SU-DHL-6 (cell line): ENCODE measurements around the gene PLEKHB2.
"Not testable (repeated sequence)": the region's sequence is repeated elsewhere in the genome, so short reads cannot be mapped to it uniquely, and the experiment has no call there.

ENCODE experiments used
- H2AFZ ChIP-seq: fragments of 200-600 bp; sonication (generic); 2 replicates; pipeline ENCODE4 v1.6.1; 2014; ENCODE audit warnings: low read depth, mild to moderate bottlenecking, moderate library complexity, mixed read lengths, antibody characterized with exemption, low read length; ENCODE audit not compliant: severe bottlenecking
- H3F3A ChIP-seq: fragments of 200-600 bp; shearing (Covaris generic); 2 replicates; pipeline ENCODE4 v1.6.0; 2016; ENCODE audit warnings: antibody characterized with exemption, mild to moderate bottlenecking; ENCODE audit not compliant: insufficient read depth
- H3K27ac ChIP-seq: fragments of 200-600 bp; sonication (generic); 2 replicates; pipeline ENCODE4 v1.5.1; 2016; ENCODE audit warnings: low read depth, mild to moderate bottlenecking, low read length, moderate library complexity, mixed read lengths
- H3K27me3 ChIP-seq: fragments of 200-600 bp; sonication (generic), shearing (Covaris generic); 2 replicates; pipeline ENCODE4 v1.6.0; 2014; ENCODE audit warnings: mild to moderate bottlenecking, low read length
- H3K36me3 ChIP-seq: fragments of 200-600 bp; sonication (generic); 2 replicates; pipeline ENCODE4 v1.6.1; 2014; ENCODE audit warnings: mild to moderate bottlenecking, low read length, mixed read lengths
- H3K4me2 ChIP-seq: fragments of 300-600, 200-600 bp; shearing (Covaris generic), sonication (generic); 2 replicates; pipeline ENCODE4 v1.6.0; 2014; ENCODE audit warnings: low read length, low read depth, mild to moderate bottlenecking; ENCODE audit not compliant: poor library complexity, severe bottlenecking
- H3K4me3 ChIP-seq: fragments of 200-600 bp; sonication (generic); 2 replicates; pipeline ENCODE4 v1.5.1; 2014; ENCODE audit warnings: antibody characterized with exemption, low read length, mild to moderate bottlenecking, mixed read lengths; ENCODE audit not compliant: insufficient read depth, poor library complexity, severe bottlenecking
- H3K79me2 ChIP-seq: fragments of 200-600 bp; sonication (generic); 2 replicates; pipeline ENCODE4 v1.6.1; 2014; ENCODE audit warnings: mild to moderate bottlenecking, low read length, moderate library complexity; ENCODE audit not compliant: insufficient read depth
- H3K9ac ChIP-seq: fragments of 200-600 bp; sonication (generic); 2 replicates; pipeline ENCODE4 v1.7.0; 2014; ENCODE audit warnings: mild to moderate bottlenecking, low read length
- H3K9me2 ChIP-seq: fragments of 200-600 bp; sonication (generic); replicated peaks from 2 replicates; pipeline ENCODE4 v1.6.1; 2014; ENCODE audit warnings: low read length; ENCODE audit not compliant: insufficient read depth
- H3K9me3 ChIP-seq: fragments of 200-600 bp; sonication (generic); 2 replicates; pipeline ENCODE4 v1.6.1; 2014; ENCODE audit warnings: low read length, mixed read lengths; ENCODE audit not compliant: insufficient read depth
- H4K20me1 ChIP-seq: fragments of 200-600 bp; sonication (generic); 2 replicates; pipeline ENCODE4 v1.6.1; 2014; ENCODE audit warnings: low read depth, mild to moderate bottlenecking, antibody characterized with exemption, low read length, moderate library complexity, mixed read lengths
- EZH2phosphoT487 ChIP-seq: fragments of 200-600 bp; sonication (generic), shearing (Covaris generic); conservative IDR thresholded peaks from 2 replicates; pipeline ENCODE4 v1.6.1; 2018; ENCODE audit warnings: mild to moderate bottlenecking, antibody characterized with exemption, low read length, moderate library complexity, mixed read lengths
- TF ChIP-seq, protein P1 (sequence below): fragments of 200-600 bp; sonication (generic); IDR thresholded peaks from one replicate; pipeline ENCODE4 v1.5.1; 2017; ENCODE audit warnings: antibody characterized with exemption, mild to moderate bottlenecking, low read length, moderate library complexity; ENCODE audit not compliant: insufficient read depth, poor library complexity, severe bottlenecking

Gene PLEKHB2

DNA sequence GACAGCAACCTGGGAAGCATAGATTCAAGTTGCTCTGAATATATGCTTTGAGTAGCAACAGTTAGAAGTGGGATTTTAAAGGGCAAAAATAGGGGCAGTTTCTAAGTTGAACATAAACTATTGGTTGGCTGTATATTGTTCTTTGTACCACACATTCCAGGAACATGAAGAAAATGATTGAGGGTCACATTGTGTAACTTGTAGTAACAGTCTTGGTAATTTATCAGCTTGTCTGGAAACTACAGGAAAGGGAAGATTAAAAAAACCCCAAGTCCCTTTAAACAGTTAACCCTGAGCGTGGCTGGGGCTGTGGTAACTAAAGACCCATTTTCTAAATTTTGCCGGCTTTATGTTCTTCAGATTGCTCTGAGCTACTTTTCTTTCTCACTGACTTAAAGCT lies 7.4 kb downstream of the PLEKHB2 start:
- no peak overlapping the region for H3K4me2 ChIP-seq

DNA sequence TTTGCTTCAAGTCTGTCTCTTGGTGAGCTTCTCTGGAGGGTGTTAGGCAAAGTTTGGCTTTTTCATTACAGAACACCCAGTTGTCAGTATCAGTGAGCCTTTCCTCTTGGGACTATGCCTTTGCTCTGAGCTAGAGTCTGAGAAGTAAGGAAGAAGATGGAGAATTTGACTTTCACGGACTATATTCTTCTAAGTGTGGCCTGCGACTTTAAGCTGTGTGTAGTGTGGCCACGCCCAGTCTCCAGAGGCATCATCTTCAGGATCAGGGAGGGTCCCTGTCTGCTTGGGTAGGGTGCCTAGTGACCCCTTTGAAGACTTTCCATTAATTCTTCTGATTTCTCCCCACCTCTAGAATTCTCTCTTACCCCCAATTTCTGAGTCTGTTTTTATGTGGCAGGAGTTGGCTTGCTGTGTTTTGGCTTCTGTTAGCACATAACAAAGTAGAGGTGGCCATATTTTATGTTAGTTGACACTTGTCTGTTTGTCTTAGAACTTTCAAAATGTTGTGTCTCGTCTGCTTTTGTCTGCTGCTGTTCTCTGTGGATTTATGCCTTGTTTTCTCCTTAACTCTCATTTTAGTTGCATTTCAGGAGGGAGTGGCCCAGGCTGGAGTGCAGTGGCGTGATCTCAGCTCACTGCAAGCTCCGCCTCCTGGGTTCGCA lies 8.6 kb downstream of the PLEKHB2 start:
- 0 out of 2 replicates have a peak, but pooled peaks cover 7% of the 10 kb centered on the region for H3K36me3 ChIP-seq
- no peaks in the 10 kb centered on the region for H3K9me3 ChIP-seq
- no peak overlapping the region for H3K4me2 ChIP-seq
- no peak overlapping the region for H3K27ac ChIP-seq
- H3F3A ChIP-seq = no peaks in the 10 kb centered on the region
- no peaks in the 10 kb centered on the region for H3K27me3 ChIP-seq
- H4K20me1 ChIP-seq = no peaks in the 10 kb centered on the region
- H3K9me2 ChIP-seq = no peaks in the 10 kb centered on the region
- TF ChIP-seq, protein P1, sequence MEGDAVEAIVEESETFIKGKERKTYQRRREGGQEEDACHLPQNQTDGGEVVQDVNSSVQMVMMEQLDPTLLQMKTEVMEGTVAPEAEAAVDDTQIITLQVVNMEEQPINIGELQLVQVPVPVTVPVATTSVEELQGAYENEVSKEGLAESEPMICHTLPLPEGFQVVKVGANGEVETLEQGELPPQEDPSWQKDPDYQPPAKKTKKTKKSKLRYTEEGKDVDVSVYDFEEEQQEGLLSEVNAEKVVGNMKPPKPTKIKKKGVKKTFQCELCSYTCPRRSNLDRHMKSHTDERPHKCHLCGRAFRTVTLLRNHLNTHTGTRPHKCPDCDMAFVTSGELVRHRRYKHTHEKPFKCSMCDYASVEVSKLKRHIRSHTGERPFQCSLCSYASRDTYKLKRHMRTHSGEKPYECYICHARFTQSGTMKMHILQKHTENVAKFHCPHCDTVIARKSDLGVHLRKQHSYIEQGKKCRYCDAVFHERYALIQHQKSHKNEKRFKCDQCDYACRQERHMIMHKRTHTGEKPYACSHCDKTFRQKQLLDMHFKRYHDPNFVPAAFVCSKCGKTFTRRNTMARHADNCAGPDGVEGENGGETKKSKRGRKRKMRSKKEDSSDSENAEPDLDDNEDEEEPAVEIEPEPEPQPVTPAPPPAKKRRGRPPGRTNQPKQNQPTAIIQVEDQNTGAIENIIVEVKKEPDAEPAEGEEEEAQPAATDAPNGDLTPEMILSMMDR = no peak
- TF ChIP-seq EZH2phosphoT487 = no peak
- H2AFZ ChIP-seq = no peak overlapping the region
- no peak overlapping the region for H3K4me3 ChIP-seq
- no peak overlapping the region for H3K9ac ChIP-seq
- peaks cover 97% of the 10 kb centered on the region for H3K79me2 ChIP-seq

More for the DNA sequence above, 7.4 kb downstream of the PLEKHB2 start:
- no peaks in the 10 kb centered on the region for H3K27me3 ChIP-seq
- H3K9me3 ChIP-seq = no peaks in the 10 kb centered on the region
- H2AFZ ChIP-seq = no peak overlapping the region
- H3K9me2 ChIP-seq = no peaks in the 10 kb centered on the region
- peaks cover 98% of the 10 kb centered on the region for H3K79me2 ChIP-seq
- H3K27ac ChIP-seq = no peak overlapping the region
- no peaks in the 10 kb centered on the region for H3F3A ChIP-seq
- TF ChIP-seq, protein P1 = no peak
- TF ChIP-seq EZH2phosphoT487 = no peak
- no peak overlapping the region for H3K4me3 ChIP-seq
- no peaks in the 10 kb centered on the region for H4K20me1 ChIP-seq
- H3K36me3 ChIP-seq = 0 out of 2 replicates have a peak, but pooled peaks cover 7% of the 10 kb centered on the region
- no peak overlapping the region for H3K9ac ChIP-seq

DNA sequence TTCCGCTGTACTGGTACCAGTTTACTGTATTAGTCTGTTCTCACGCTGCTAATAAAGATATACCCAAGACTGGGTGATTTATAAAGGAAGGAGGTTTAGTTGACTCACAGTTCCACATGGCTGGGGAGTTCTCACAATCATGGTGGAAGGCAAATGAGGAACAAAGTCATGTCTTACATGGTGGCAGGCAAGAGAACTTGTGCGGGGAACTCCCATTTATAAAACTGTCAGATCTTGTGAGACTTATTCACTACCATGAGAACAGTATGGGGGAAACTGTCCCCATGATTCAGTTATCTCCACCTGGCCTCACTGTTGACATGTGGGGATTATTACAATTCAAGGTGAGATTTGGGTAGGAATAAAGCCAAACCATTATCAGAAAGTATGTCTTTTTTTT lies 9.8 kb downstream of the PLEKHB2 start:
- H2AFZ ChIP-seq, H3K4me2 ChIP-seq, H3F3A ChIP-seq, H3K36me3 ChIP-seq, H3K4me3 ChIP-seq, H3K27me3 ChIP-seq, H3K9ac ChIP-seq, H3K27ac ChIP-seq, H3K9me3 ChIP-seq, H3K9me2 ChIP-seq, H4K20me1 ChIP-seq: not testable (repeated sequence)
- peaks cover 96% of the 10 kb centered on the region for H3K79me2 ChIP-seq

DNA sequence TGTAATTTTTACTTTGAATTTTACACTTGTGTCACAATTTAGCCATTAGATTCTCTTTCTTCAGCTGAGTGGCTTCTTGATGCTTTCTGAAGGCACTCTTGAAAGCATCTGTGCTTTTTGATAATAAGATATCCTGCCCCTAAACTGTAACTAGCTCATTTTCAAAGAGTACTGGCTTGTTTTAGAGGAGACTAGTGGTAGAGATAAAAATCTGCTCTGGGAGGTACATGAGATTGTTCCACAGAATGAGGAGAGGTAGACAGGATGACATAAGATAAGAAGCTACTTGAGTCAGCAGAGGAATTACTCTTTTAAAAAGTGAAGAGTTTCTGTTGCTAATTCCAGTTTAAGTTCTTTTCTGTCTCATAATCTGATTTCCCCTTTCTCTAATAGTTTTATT lies 10.6 kb downstream of the PLEKHB2 start:
- Histone ChIP-seq H3K27ac (no peak overlapping the region), H3K27me3 (no peaks in the 10 kb centered on the region), H3K9ac (no peak overlapping the region), H4K20me1 (no peaks in the 10 kb centered on the region), H3K9me2 (no peaks in the 10 kb centered on the region), H3F3A (no peaks in the 10 kb centered on the region), H3K4me2 (no peak overlapping the region), H3K36me3 (0 out of 2 replicates have a peak, but pooled peaks cover 7% of the 10 kb centered on the region), H3K4me3 (no peak overlapping the region), H3K9me3 (no peaks in the 10 kb centered on the region), H2AFZ (no peak overlapping the region), H3K79me2 (peaks cover 95% of the 10 kb centered on the region)
- no peak for TF ChIP-seq EZH2phosphoT487
- TF ChIP-seq, protein P1 = no peak
